HL-60/S4 treated with retinoic acid at 250 ng/mL for 4 days and 3 days (cell line): ENCODE data around the gene CDKAL1.

Source experiments
- in situ Hi-C: fragments of 300-500 bp; cut with MboI; formaldehyde crosslinking; loops from 2 replicates; pipeline ENCODE4 v1.7.0; 2022; ENCODE audit warnings: low sequenced_read_pairs

Gene CDKAL1

GRCh38 chr6:20665290-20665689 lies 131.0 kb downstream of the CDKAL1 start:
- in situ Hi-C loops, result no loop called here

GRCh38 chr6:20669571-20670314 lies 135.5 kb downstream of the CDKAL1 start:
- in situ Hi-C loops, result no loop called here

- in situ Hi-C loops, result no loop called here
Observed at GRCh38 chr6:20670750-20671149, 136.5 kb downstream of the CDKAL1 start.

- in situ Hi-C loops, result no loop called here
Observed at GRCh38 chr6:20672038-20672437, 137.8 kb downstream of the CDKAL1 start.

GRCh38 chr6:20673458-20673857 lies 139.2 kb downstream of the CDKAL1 start:
- in situ Hi-C loops, result no loop called here

GRCh38 chr6:20674664-20675063 lies 140.4 kb downstream of the CDKAL1 start:
- in situ Hi-C loops, result no loop called here

- in situ Hi-C loops, result no loop called here
Observed at GRCh38 chr6:20678831-20679352, 144.6 kb downstream of the CDKAL1 start.

- in situ Hi-C loops, result no loop called here
Observed at GRCh38 chr6:20680697-20681165, 146.5 kb downstream of the CDKAL1 start.

- in situ Hi-C loops, result no loop called here
Observed at GRCh38 chr6:20681243-20681684, 147.0 kb downstream of the CDKAL1 start.

- in situ Hi-C loops, result no loop called here
Observed at GRCh38 chr6:20684474-20684873, 150.2 kb downstream of the CDKAL1 start.

- in situ Hi-C loops, result no loop called here
Observed at GRCh38 chr6:20686142-20686541, 151.9 kb downstream of the CDKAL1 start.

GRCh38 chr6:20687494-20687893 lies 153.2 kb downstream of the CDKAL1 start:
- in situ Hi-C loops, result no loop called here

- in situ Hi-C loops, result no loop called here
Observed at GRCh38 chr6:20688710-20689500, 154.6 kb downstream of the CDKAL1 start.

- in situ Hi-C loops, result no loop called here
Observed at GRCh38 chr6:20691185-20691584, 156.9 kb downstream of the CDKAL1 start.

GRCh38 chr6:20692023-20692422 lies 157.8 kb downstream of the CDKAL1 start:
- in situ Hi-C loops, result no loop called here

GRCh38 chr6:20693466-20694063 lies 159.3 kb downstream of the CDKAL1 start:
- in situ Hi-C loops, result no loop called here

GRCh38 chr6:20696676-20697075 lies 162.4 kb downstream of the CDKAL1 start:
- in situ Hi-C loops, result no loop called here

GRCh38 chr6:20698675-20699074 lies 164.4 kb downstream of the CDKAL1 start:
- in situ Hi-C loops, result no loop called here

- in situ Hi-C loops, result no loop called here
Observed at GRCh38 chr6:20699402-20699801, 165.1 kb downstream of the CDKAL1 start.

- in situ Hi-C loops, result no loop called here
Observed at GRCh38 chr6:20700375-20700774, 166.1 kb downstream of the CDKAL1 start.

- in situ Hi-C loops, result no loop called here
Observed at GRCh38 chr6:20702366-20702765, 168.1 kb downstream of the CDKAL1 start.
